ENCODE measurements around the gene CHMP6.

Gene CHMP6

DNA sequence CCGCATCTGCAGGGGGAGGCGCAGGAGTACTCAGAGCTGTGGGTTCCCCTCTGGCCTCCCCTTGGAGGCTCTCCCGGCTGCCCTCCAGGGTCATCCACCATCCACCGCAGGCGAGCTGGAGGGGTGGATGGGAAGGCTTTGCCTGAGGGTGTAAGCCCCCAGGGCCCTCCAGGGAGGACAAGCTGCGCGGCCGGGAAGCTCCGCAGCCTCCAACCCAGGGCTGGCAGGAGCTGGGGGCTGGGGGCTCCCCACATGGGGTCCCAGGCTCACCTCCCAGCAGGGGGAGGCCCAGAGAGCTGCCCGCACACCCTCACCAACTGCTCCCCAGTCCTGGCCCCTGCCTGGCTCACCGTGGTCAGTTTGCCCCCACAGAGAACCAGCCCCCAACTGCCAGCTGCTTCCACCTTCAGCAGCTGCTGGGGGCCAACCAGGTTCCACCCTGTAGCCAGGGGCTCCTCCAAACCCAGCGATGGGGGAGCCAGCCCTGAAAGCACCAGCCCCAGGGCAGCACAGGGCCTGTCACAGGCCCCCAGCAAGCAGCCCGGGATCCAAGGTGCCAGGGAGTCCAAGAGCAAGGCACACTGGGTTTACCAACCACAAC lies 19.8 kb upstream of the CHMP6 start:
- DNase-seq = no peak

DNA sequence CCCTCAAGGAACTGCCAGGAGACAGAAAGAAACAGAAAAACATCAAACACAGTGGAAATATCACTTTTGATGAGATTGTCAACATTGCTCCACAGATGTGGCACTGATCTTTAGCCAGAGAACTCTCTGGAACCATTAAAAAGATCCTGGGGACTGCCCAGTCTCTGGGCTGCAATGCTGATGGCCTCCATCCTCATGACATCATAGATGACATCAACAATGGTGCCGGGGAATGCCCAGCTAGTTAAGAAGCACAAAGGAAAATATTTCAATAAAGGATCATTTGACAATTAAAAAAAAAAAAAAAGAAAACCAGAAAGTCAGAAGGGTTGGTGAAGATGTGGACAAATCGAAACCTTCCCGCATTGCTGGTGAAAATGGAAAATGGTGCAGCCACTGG lies 14.9 kb upstream of the CHMP6 start:
- DNase-seq = no peak

DNA sequence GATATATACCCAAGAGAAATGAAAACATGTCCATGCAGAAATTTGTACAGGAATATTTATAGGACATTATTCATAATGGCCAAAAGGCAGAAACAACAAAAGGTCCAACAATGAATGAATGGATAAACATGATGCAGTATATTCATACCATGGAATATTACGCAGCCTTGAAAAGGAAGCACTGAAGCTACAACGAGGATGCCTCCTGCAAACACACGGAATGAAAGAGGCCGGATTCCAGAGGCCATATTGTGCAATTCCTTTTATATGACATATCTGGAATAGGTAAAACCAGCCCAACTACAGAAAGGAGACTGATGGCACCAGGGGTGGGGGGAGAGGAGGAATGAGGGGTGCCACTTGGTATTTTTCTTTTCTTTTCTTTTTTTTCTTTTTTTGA lies 14.5 kb upstream of the CHMP6 start:
- no peak for DNase-seq

DNA sequence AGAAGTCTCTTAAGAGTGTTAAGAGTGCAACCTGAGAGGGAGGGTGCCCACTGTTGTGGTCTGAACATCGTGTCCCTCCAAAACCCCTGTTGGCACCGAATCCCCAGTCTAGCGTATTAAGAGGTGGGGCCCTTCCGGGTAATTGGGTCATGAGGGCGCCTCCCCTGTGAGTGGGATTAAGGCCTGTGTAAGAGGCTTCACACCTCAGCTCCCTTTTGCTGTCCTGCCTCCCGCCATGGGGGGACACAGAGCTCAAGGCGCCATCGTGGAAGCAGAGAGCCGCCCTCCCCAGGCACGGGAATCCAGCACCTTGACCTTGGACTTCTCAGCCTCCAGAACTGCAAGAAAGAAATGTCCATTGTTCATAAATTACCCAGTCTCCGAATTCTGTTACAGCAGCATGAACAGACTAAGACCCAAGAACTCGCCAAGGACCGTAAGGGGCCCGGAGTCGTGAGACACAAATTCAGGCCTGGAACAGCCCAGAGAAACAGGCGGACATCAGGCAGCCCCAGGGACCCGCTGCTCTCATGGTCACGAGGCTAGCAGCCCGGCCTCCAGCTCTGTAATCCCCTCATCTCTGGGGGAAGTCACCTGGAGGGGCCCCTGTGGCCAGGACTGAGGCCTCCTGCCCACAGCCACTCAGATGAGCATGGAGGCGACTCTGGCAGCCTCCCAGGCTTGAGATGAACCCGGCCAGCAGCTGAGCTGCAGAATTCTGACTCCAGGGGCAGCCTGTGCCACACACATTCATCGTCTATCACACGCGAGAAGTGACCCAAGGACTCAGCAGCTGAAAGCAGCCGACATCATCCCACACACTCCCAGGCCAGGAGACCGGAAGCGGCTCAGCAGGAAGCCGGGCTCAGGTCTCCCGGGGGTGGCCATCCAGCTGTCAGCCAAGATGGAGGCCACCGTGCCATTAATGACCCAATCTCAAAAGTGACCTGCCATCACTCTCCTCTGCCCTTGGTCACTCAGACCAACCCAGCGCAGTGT lies 12.8 kb upstream of the CHMP6 start:
- DNase-seq = no peak

DNA sequence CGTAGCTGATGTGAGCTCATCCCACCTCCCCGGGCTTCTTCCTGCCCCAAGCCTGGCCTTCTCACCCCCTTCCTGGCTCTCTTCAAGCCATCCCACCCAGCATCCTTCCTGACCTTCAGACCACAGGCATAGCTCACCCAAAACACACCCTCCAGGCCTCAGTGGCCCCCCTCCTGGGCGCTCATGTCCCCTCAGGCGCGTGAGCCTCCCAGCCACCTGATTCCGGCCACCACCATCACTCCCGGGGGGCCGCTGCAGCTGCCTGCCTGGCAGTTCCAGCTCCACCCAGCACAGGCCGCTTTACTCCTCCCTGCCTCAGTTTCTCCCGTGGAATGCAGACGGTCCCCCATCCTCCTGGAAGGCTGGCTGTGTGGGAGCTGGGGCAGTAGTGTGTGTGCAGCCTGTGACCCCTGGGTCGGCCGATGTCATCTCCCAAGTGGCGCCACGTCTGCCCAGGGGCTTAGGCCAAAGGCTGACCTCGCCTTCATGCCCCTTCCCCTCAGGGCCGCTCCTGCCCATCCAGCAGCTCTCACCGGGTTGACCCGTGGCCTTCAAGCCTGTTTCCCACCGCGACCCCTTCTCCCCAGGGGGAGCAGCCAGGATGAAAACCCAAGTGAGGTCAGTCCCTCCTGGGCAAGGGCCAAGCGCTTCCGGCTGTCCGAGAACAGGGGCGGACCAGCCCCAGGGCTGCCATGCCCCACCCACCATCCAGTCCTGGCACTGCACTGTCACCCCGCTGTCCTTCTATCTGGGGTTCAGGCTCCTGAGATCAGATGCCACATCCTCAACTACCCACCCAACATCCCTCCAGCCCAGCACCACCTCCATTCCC lies 11.9 kb upstream of the CHMP6 start:
- no peak for DNase-seq

DNA sequence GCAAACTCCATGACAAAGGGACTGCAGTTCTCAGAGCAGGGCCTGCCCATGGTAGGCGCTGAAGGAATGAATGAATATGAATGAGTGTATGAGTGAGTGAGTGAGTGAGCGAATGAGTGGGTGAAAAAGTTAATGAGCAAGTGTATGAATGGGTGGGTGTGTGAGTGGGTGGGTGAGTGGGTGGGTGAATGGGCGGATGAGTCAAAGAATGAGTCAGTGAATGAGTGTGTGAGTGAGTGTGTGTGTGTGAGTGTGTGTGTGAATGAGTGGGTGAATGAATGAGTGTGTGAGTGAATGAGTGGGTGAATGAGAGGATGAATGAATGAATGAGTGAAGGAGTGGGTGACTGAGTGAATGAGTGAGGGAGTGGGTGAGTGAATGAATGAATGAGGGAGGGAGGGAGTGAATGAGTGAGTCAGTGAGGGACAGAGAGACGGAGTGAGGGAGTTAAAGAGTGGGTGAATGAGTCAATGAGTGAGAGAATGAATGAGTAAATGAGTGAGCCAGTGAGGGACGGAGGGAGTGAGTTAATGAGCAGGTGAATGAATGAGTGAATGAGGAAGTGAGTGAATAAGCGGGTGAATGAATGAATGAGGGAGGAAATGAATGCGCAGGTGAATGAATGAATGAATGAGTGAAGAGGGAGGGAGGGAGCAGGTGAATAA lies 11.1 kb upstream of the CHMP6 start:
- DNase-seq = no peak

DNA sequence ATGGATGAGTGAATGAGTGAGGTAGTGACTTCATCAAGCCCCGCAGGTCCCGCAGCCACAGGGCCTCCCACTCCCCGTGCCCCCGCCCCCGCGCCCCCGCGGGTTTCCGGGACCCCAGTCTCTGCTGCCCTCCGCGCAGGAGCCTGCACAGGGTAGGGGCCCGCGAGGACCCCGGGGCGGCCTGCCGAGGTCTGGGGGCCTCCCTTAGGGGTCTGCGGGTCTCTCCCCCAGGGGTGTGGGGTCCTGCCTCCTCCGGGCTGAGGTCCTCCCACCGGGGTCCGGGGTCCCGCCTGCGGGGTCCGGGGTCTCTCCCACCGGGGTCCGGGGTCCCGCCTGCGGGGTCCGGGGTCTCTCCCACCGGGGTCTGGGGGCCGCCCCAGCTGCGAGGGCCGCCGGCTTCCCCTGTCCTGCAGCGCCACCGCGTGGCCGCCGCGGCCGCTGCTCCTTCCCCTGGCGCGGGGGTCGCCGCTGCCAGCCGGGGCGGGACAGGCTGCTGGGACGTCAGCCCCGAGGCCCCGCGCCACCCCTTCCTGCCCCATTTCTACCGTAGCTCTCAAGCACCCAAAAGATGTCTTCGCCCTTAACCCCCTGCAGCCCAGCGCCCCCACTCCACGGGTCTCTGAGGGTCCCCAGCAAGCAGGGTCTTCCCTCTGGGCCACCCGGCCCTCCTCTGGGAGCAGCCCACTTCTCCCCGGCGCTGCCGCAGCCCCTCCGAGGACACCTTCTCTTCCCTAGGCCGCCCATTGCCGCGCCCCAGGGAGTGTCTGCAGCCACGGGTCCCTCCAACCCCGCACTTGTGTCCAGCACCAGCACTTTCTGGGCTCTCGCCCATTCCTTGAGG lies 10.4 kb upstream of the CHMP6 start:
- peak; percentile 38 for DNase-seq

DNA sequence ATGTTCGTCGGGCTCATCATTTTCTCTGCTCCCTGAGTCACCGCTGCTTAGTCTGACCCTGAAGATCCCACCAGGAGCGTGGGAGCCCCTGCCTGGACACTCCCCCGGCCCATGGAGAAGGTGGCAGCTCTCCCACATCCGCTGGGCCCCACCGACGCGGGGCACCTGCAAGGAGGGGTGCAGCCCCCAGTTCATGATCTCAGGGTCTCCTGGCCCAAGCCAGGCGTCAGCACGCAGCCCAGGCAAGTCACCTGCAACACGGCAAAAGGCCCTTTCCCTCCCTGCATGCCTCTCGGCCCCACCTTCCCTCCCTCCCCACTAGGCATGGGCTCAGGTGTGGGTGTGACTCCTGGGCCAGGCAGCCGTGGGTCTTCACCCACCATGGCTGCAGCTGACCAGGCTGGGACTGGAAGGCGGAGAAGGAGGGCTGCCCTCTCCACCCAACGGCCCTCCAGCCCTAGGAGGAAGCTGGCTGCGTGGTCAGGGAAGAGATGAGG lies 9.7 kb upstream of the CHMP6 start:
- DNase-seq = no peak

DNA sequence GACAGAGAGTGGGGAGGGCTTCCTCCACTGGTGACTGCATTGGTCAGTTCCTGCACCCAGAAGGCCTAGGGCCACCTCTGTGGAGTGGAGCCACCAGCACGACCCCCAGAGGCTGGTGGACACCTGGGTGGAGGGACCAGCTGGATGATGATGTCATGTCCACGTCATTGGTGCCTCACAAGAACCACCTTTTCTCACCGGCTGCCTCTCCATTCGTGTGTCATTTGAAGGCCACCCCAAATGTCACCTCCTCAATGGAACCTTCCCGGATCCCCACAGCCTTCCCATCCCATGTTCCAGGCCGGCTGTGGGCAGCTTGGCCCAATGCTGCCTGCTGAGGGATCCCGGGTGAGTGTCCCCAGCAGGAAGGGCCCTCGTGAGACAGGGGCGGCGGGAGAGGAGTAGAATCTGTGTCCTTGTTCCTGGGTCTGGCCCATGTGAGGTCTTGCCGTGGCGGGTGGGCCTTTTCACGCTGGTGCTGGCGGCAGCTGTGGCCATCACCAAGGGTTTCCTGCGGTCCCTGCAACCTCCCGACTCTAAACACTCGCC lies 9.1 kb upstream of the CHMP6 start:
- DNase-seq = no peak

DNA sequence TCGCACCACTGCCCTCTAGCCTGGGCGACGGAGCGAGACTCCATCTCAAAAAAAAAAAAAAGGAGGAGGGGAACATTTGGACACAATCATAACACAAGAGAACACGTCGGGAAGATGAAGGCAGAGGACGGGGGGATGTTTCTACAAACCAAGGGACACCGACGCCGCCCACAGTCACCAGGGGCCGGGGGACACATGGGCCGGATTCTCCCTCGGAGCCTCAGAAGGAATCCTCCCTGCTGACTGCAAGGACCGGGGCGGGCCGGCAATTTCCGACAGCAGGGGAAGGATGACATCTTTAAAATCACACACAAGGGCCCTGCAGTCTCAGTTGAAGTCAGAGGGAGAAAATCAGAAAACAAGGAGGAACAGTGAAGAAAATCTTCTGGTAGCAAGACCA lies 8.1 kb upstream of the CHMP6 start:
- no peak for DNase-seq

DNA sequence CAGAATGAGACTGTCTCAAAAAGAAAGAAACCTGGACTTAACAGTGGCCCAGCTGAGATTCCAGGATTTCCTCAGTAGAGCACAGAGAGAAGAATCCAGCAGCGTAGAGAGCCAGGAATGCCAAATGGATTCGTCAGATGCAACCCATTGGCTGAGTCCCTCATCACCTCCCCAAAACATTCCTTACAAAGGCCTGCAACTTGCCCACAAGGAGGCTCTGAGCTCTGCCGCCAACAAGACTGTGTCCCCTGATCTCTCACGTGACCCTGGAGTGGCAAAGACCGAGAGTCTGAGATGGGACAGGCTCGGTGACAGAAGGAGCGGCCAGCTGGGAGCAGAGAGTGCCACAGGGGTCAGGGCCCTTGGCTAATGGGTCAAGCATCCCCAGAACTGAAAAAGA lies 6.9 kb upstream of the CHMP6 start:
- no peak for DNase-seq

DNA sequence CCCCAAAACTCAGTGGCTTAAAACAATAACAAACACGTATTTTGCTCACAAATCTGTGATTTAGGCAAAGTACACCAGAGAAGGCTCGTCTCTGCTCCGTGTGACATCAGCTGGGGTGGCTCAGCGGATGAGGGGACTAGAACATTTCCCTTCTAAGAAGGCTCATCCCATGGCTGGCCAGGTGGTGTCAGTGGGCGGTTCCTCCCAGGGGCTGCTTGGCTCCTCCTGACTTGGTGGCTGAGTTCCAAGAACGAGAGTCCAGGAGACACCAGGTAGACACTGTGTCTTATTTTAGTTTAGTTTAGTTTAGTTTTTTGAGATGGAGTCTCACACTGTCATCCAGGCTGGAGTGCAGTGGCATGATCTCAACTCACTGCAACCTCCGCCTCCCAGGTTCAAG lies 5.6 kb upstream of the CHMP6 start:
- no peak for DNase-seq

DNA sequence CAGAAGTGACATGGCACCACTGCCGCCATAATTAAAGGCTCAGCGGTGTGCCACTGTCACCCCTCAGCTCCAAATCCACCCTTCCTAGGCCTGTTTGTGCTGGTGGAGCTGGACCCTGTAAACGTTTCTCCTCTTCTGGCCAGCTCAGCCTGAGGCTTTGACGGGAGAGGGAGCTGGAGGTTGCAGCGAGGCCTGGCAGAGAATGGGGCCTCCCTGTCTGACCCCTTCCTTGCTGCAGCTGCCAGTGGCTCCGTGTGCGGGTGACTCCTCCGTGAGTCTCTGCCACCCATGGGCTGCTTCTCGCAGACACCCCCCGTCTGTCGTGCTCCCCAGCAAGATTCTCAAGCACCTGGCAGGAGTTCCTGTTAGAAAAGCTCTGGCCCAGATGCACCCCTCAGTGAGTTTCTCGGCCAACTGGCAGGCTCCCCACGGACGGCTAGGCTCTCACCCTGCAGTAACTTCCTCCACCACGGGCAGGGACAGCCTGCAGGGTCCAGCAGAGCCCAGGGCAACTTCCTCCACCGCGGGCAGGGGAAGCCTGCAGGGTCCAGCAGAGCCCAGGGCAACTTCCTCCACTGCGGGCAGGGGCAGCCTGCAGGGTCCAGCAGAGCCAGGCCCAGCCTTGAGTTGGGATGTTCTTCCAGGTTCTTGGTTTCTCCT lies 4.7 kb upstream of the CHMP6 start:
- no peak for DNase-seq

DNA sequence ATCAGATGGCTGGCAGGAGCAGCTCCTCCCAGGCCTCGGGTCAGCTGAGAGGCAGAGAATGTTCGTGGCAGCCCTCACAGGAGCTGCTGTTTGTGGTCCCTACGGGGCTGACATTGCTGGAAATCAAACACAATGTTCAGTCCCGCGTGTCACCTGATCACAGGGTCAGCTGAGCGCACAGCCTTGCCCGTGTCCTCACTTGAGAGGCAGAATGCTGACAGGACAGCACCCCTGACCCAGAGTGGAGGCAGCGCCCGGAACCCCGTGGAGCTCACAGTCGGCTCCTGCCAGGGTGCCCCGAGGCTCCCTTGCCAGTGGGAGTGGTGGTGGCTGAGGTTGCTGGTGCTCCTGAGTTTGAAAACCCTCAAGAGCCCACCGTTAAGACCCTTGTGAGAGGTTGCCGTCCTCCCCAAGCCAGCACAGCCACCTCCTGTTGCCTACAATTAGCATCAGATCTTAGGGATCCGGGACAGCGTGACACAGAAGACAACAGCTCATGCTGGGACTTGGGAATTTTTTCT lies 3.6 kb upstream of the CHMP6 start:
- DNase-seq = no peak

DNA sequence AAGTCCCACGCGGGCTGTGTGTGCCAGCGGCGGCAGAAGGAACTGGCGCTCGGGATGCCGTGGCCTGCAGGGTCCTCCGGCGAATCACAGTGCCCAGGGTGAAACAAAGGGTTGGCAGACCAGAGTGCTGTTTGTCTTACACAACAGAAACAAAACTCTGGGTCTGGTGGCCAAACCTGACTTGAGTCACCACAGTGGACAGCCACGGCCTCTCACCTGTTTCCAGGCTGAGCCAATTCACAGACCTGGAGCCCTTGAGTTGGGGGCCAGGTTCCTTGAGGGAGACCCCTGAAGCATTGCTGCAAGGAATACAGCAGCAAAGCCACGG lies 2.1 kb upstream of the CHMP6 start:
- no peak for DNase-seq

DNA sequence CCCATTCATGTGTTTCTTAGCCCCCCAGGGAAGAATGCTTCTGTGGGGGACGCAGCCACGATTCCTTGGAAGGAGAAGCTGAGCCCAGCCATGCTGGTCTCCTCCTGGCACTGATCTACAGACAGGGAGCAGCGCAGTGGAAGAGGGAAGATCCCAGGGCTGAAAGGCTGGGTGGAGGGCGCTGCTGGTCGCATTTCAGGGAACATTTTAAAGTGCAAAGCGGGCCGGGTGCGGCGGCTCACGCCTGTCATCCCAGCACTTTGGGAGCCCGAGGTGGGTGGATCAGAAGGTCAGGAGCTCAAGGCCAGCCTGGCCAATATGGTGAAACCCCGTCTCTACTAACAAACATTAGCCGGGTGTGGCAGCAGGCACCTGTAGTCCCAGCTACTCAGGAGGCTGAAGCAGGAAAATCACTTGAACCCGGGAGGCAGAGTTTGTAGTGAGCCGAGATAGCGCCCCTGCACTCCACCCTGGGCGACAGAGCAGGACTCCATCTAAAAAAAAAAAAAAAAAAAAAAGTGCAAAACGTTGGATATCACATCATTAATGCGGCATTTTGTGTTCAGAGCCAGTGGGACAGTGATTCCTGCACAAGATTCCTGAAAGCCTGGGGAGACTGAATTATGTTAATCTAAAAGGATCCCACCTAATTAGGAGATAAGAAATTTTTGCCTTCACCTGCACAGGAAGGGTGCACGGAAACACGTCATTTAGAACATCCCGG lies 558 bp upstream of the CHMP6 start:
- no peak for DNase-seq

DNA sequence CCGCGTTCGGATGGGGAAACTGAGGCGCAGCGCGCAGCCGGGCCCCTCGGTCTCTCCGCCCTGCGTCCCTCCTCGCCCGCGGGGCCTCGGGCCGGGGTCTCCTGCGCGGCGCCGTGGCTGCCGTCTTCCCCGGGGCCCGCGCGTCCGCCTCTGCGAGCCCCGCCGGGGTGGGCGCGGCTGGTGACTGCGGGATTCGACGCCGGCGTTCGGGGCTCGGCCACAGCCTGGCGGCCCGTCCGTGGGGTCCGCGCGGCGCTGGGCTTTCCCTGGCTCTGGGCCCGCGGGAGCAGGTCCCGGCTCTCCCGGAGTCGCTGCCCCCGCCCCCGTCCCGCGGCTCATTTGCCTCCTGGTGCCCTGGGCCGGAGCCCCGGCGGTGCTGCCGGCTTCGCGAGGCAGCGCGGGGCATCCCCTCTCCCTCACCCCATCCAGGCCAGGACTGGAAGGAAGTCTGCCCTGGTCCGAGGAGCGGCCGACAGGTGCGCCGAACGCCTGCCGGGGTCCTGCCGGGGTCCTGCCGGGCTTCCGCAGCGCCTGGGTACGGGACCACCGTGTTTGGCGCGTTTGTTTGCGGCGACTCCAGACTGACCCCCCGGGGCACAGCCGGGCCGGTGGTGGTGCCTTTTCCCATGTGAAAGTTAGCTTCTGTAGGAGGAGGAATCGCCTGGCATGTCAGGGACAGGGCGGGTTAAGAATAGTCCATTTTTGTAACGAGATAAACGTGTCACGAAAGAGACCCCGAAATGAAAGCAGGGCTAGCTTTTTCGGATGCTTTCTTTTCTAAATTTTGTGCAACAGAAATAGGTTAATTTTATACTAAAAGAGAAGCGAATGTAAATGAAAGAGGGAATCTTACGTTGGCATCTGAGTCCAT lies 671 bp downstream of the CHMP6 start:
- DNase-seq = no peak

DNA sequence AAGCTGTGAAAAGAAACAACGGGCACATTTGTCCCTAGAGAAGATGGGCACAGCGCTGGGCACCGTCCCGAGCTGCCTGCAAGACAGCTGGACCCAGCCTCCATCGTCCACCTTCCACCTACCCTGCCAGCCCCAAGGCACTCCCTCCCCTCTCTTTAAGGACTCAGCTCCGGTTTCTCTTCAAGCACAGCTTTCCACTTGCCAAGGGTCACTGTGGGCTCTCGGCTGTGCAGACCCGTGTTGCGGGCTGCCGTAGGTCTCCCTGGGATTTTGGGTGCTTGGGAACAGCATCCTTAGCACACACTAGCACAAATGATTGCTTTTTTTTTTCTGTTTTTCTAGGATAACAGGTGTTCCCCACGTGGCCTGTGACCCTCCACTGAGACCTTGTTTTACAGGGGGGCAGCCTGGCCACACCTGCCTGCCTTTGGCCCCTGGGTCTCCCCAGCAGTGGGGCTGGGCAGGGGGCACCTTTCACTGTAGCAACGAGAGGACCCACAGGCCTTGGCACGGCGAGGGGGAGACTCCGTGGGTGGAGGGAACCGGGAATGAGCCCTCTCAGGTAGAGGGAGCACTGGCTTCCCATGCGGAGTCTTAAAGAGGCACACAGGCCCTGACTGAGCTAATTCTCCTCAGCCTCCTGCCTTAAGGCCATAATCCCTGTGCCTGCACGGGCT lies 1.4 kb downstream of the CHMP6 start:
- DNase-seq = no peak

DNA sequence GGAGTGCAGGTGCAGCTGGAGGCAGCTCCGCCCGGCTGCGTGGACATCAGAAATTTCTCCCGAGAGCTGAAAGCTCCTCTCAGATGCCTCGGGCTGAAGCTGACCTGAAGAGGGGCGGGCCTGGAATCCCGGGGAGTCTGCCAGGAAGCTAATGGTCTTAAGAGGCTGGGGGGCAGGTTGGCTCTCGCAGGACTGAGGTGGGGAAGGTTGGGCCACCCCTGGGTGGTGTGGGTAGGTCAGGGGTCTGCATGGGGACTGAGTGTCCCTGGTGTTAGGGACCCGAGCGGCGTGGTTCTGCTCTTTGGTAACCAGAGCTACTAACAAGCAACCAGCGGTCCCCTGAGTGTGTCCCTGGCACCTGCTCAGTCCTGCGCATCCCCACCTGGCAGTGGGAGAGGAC lies 3.5 kb downstream of the CHMP6 start:
- no peak for DNase-seq
